T-helper 2 cell treated with Interferon-gamma antibody and Interleukin-4, amounts not matched to agents 100 ng/mL and 5 ng/mL, for 36 hours (primary cell): ENCODE data around the gene LXN. TPM values are rescaled to one million over a fixed set of nuclear protein-coding genes. Genes with fewer than 3 reads are reported as not detected.

Experiments used
- intact Hi-C: fragments of 100-400 bp; cut with micrococcal nuclease; formaldehyde crosslinking; loops from one replicate; pipeline ENCODE4 v1.15.1; 2023
- total RNA-seq: library from RNA; stranded (reverse); gene quantifications from 2 replicates; pipeline ENCODE4 v1.2.3, GENCODE V29; 2022

LXN gene
- total RNA-seq, 1 donor from 2014 or later = 12.1 TPM

DNA sequence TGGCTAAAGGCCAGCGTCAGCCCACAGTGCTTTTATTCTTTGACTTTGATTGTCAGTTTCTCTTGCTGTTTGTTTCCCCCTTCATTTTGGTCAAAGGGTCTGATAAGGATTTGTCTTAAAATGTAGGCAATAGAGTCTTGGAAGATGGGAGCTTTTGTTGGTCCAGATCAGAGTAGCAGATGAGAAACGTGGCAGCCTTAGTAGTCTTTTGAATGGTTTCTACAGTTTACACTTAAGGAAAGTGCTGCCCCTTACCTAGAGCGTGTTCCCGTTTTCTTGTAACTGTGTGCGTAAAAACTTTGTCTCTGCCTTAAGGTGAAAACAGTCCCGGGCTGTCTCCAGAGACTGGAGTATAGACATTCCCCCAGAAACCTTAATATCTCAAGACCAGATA, 630 bp downstream of the LXN start:
- intact Hi-C loops = loop anchor here (1.0 to 2.0 kb wide), 4 partner anchors 13 to 129 kb away; no protein-coding TSS in a partner anchor

DNA sequence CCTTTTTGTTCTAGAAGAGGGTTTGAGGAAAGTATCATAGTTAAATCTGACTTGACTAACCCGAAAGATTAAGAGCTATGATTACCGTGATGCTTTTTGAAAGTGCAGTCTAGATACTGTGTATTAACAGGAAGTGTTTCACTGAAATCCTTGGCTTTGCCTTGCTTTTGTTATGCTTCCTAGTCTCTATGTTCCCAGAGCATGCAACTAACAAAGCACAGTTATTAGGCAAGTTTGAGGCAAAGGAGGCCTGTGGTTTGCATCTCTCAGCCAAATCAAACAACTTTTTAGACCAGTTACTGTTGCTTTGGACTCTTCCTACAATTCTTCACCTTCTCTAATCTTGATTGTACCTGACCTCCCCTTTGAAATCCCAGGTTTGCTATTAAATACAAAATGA, 3.9 kb downstream of the LXN start:
- intact Hi-C loops = no loop called here

DNA sequence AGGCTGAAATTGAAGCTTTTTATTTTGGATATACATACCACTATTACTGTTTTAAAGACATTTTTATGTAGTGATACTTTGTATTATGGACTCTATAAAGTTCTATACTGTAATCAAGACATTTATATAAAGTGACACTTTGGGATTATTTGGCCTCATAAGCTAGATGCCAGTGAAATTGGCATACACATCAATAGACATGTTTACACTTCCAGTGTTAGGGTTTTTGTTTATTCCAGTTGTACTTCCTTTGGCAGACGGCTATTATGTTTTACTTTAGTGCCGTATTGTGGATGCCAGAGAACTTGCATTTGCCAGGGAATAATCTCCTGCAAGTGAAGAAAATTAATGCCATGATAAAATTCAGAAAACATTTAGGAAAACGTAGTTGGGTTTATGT, 6.0 kb downstream of the LXN start:
- intact Hi-C loops = no loop called here

DNA sequence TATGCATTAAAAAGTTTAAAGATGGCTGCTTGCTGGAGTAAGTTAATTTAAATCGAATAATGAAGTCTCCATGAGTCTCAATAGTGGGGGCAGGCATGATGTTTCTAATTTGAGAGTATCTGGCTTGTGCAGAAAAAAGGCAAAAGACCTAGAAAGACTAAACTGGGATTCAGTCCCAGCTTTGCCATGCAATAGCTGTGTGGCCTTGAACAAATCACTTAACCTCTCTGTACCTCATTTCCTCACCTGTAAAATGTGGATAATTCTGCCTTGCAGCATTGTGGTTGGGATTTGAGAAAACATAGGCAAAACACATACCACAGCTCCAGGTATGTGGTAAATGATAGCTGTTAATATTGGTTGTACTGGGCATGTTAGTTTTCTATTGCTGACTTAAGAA, 8.6 kb downstream of the LXN start:
- intact Hi-C loops = no loop called here

DNA sequence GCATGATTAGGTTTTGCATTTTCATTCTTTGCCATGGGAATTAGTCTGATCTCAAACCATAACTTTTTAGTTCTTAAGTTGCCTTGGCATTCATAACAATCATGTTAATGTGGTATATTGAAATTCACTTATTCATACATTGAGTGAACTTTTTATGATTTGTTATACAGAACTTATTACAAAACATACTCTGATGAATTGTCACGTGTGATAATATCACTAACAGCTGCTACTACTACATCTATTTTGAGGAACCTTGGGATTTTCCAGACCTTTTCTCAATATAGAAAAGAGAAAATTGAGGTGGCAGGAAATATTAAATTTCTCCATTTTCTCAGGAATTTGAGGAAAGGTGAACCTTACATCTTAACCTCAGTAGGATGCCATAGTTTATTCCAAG, 9.2 kb downstream of the LXN start:
- intact Hi-C loops = no loop called here

DNA sequence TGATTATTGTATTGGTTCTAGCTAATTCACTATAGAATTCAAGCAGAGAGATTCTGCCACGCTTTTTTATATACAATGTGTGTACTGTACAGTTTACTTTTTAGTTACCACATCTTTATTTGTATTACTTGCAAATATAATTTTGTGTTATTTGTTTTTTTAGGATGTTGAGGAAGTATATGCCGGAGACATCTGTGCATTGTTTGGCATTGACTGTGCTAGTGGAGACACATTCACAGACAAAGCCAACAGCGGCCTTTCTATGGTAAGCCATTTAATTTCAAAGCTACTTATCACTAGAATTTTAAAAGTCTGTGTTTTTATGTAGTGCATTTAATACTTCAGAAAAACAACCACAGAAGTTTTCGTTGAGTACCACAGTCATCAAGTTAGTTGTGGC, 11.7 kb downstream of the LXN start:
- intact Hi-C loops = no loop called here

DNA sequence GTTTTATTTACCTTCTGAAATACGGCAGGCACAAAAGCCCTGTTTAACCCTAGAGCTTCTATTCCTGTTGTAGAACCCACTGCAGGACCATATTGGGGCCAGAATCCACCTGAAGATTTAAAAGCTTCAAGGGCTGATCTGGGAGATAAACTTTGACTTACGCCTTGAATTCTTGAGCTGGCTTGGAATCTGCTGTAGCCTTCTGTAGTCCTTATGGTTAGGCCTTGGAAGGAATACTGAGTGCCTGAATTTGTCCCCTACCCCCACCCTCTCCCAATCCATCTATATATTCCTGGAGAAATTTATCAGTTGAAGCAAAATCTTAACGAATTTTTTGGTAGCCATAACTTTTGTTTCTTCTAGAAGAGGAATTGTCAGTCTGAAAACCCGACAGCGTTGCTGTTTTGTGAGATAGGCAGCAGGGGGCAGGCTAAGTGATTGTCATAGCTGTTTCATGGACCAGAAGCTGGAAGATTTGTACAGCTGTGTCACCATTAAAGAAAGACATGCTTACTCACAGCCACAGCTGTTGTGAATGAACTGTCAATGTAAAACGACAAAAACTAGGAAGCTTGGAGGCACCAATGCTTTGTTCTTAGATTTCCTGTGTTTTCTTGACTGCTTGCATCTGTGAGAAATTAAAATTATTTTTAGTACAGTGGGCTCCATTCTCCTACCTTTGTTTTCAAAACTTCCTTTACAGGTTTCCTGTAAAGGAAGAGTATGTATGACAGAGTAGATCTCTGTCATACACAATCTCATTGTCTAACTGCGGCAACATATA, 12.8 kb downstream of the LXN start:
- intact Hi-C loops = loop anchor here (1.0 kb wide), 2 partner anchors 13 to 132 kb away; partner anchors contain the start of gene LXN

DNA sequence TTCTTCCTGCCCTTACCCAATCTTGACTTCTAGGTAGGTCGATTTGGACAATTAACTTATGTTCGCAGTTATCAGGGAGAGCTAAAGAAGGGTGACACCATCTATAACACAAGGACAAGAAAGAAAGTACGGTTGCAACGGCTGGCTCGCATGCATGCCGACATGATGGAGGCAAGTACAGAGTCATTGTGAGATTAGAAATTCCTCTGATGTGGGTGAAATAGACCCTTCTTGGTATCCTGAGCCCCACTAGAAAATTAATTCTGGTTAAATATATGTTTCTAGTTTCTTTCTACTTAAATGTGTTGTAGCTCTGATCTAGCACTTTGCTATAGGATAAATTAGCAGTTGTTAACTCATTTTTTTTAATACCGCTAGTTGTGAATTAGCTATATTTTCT, 13.6 kb downstream of the LXN start:
- intact Hi-C loops = loop anchor here (1.0 kb wide), 2 partner anchors 13 to 132 kb away; partner anchors contain the start of gene LXN

DNA sequence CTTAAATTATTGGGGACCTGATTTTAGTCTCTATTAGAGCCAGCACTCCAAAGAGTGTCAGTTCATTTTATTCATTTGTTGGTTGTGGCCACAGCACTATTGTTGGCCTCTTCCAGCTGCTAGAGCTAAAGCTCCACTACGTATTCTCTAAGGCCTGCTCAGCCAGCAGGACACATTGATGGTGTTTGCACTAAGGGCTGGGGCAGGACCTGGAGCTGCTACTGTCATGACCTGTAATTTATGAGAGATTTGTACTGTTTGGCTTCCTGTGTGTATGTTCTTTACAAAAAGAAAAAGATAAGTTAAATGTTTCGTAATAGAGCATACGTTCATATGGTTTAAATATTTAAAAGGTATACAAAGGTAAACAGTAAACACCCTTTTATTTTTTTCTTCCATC, 20.0 kb downstream of the LXN start:
- intact Hi-C loops = no loop called here

DNA sequence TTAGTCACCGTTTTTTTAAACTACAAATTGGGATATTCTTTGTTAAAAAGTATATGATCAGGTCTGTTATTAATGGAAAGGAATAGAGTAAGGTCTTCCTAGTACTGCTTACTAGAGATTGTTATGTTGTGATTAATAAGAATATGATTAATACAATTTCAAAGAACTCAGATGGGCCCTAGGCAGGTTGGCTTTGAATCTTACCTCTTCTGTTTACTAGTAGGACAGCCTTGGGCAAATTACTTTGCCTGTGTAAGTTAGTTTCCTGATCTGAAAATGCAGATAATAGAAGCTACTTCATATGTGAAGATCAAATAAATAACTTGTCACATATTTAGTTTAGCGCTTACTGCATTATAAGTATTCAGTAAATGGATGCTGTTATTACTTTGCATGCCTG, 21.3 kb downstream of the LXN start:
- intact Hi-C loops = no loop called here

DNA sequence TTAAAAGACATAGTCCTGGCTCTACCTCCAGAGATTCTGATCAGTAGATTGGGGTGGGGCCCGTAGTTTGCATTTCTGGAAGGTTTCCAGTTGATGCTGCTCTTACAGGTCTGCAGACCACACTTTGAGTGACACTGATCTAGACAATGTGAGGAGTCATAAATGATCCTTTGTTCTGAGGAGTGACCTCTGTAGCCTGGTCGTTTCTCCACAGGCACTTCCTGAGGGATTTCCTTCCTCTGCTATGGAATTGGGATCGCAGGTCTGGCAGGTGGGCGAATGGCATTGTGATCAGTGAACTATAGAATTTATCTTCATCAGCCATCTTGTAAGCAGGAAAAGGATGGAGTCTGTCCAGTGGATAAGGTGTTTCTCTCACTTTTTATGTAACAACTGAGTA, 22.7 kb downstream of the LXN start:
- intact Hi-C loops = loop anchor here (10.0 kb wide), 2 partner anchors 1485 to 1915 kb away; partner anchors contain the start of genes CCNL1 and KPNA4

DNA sequence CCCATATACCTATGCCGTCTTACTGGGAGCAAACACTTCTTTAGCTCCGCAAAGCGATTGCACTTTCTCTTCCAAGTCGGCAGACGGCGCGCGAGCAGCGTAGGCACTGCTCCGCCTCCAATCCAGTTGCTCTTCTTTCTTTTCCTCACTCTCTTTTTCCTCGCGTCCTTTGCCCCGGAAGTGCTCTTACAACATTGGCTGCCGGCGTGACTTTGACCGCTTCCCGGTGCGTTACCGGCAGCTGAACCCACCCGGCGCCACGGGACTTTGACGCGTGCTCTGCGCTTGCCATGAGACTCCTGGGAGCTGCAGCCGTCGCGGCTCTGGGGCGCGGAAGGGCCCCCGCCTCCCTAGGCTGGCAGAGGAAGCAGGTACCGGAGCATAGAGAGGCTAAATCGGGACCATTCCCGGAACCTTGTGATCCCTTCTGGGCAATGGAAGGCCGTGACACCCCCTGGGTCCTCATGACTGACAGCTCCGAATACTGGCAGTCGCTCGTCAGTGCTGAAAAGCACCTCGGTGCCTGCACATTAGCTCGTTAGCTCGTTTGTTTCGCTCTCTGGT, 28.0 kb downstream of the LXN start, which contains the start of gene GFM1:
Gene GFM1, plus strand, starts transcription at position 183 of the 564 bp plus-strand sequence. Its CDS starts 108 bp downstream, at position 291.
- intact Hi-C loops = loop anchor here (5.0 to 10.0 kb wide), 5 partner anchors 72 to 1920 kb away; partner anchors contain the start of genes CCNL1, KPNA4, MFSD1 and MLF1

DNA sequence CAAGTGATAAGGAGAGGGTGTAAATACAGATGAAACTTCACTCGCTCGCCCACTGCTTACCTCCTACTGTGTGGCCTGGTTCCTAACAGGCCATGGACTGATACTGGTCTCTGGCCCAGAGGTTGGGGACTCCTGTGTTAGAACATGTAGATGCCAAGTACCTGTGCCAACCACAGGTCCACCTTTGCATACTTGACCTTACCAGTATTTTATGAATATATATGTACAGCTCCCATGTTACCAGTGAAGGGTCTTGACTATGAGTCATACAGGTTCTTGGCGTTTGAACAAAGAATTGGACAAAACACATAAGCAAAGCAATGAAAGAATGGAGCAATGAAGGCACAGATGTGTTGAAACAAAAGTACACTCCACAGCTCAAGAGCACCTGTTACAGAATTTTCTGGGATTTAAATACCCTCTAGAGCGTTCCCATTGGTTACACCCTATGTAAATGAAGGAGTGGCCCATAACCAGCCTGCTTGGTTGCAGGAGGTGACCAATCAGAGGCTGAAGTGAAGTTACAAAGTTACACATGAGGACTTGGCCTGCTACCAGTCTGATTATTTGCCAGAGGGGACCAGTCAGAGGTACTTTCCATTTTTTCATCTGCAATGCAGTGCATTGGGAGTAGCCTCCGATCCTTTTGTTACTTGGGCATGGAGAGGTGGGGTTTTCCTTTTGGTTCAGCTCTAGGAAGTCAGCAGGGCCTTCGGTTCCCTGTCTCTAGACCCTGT, 29.8 kb downstream of the LXN start:
- intact Hi-C loops = loop anchor here (5.0 to 10.0 kb wide), 5 partner anchors 70 to 1922 kb away; partner anchors contain the start of genes CCNL1, KPNA4, MFSD1 and MLF1

DNA sequence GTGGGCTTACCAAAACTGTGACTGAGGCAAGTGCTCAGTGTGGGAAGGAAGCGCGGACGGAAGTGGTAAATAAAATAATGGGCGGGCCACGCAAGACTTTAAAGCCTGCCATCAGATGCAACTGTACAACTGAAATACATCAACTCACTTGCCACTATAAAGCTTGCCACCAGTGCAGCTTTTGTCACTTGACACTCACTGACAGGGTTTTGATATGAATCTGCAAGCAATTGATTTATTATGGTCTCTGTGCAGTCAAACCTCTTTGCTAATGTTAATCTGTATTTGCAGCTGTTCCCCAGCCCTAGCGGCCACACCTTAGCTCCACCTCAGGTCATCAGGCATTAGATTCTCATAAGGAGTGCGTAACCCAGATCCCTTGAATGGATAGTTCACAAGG, 30.4 kb downstream of the LXN start:
- intact Hi-C loops = loop anchor here (5.0 to 10.0 kb wide), 5 partner anchors 70 to 1923 kb away; partner anchors contain the start of genes CCNL1, KPNA4, MFSD1 and MLF1

DNA sequence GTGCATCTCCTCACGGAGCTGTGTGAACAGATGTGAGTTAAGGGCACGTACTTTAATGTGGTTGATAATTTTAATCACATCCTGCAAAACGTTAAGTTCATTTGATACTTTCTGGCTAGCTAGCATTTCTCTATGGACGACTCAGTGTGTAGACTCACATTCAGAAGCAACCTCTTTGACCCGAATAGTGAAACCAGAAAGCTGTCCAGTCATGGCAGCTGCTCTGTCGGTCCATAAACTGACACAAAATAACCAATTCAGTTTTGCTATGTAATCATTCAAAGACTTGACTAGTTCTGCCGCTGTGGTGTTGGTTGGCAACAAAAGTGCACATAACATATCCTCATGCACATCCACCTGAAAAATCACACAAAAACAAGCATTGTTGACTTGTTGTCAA, 31.8 kb downstream of the LXN start:
- intact Hi-C loops = loop anchor here (5.0 to 10.0 kb wide), 5 partner anchors 68 to 1924 kb away; partner anchors contain the start of genes CCNL1, KPNA4, MFSD1 and MLF1

DNA sequence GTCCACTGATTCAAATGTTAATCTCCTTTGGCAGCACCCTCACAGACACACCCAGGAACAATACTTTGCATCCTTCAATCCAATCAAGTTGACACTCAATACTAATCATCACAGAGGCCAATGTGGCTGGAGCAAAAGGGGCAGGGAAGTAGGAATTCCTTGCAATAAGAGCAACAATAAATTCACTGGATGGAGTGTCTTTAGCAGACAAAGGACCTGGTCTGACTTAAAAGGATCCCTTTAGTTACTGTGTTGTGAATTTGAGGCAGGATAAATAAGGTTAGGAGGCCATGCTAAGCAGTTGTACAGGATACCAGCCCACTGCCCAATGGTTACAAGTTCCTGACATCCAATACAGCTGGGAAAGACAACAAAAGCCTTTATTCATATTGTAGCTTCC, 40.5 kb downstream of the LXN start:
- intact Hi-C loops = no loop called here

DNA sequence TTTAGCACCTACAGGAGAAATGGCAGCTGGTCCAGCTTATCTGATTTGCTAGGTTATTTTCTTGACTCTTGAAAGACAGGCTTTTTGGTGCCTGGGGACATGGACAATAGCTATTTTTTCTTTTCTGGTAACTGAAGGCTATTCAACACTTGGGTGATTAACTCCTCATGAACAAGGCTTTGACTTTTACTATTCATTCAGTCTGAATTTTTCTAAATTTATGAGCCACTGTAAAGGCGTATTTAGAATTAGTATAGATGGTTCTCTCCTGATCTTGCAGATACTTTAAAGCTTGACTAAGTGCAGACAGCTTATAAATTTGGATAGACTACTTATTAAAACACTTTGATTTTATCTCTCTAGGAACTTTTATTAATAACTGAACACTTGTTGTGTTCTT, 46.6 kb downstream of the LXN start:
- intact Hi-C loops = no loop called here

DNA sequence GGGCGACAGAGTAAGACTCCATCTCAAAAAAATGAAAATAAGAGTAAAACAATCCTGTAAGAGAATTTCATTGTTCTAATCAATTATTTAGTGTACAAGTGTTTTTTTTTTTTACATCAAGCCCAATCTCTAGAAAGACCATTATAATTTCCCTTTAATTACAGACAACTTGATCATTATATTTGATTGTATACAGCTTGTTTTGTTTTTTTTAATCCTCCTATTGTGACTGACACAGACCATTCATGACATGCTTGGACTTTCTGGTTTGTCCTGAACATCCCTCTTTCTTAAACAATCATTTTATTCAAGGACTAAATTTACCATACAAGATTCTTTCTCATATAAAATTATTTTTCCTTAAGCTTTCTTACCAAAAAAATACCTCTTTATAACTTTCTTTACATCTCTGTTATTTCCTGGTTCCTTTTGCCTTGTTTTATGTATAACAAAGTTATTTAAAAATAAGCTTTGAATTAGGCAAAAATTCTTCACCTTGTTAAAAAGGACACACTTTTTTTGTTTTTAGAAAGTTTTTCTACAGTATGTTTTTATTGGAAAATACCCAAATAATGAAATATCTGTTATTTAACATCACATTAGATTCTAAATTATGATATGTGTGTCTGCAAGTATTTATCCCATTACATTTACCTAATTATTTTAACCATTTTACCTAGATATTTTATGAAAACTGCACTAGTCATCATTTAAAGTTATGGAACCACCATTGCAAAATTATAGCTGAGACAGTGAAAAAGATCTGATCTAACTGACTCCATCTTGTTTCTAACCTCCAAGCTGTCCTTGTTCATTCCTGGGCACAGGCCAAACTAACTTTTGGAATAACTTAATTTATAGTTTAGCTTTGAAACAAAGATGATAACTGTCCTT, 54.2 kb downstream of the LXN start:
- intact Hi-C loops = no loop called here
